Embryonic facial prominence (tissue), 1 donor: ENCODE data around the gene DNAAF6.
"Not testable (repeated sequence)": the region's sequence is repeated elsewhere in the genome, so short reads cannot be mapped to it uniquely, and the experiment has no call there.

Experiments used
- DNase-seq: peaks from one replicate; pipeline ENCODE4 v3.0.0-alpha.2; 2016; ENCODE audit errors: extremely low spot score

DNAAF6 gene

DNA sequence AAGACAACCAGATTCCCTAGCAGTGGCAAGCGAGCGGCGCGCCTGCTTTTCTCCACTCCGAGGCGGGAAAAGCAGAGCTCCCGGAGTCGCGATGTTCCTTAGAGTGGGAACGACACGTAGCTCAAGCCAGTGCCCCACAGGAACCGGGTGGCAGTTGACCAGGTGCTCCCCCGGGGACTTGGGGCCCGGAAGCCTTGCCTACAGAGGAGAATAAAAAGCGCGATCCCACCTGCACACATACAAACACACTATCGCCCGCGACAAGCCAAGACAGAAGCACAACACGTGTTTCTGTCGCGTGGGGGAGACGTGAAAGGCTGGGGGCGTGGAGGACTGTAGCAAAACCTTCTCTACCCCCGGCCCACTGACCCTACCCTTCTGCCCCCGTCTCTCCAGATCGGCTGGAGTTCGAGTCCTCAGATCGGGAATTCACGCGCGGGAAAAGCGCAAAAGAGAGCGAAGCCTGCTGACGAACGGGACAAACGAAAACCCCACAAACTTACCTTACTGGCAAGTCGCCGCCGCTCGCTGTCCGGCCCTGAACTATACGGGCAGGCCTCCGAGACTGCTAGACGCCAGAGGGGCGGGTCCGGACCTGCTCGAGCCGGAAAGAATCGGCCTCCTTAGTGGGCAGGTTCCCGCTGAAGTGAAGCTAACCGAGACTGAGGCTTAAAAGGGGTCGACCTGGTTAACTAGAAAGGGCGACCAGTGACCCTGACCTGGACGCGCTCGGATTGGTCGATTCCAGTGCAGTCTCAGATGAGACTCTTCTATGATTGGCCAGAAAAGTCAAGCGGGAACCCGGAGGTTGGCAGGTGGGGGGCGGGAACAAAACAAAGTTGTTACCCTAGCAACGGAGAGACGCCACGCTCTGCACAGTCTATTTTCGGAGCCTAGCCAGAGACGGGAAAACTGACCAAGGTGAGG is at the start of gene DNAAF6, which contains the start of gene NUP62CL:
DNAAF6 (plus strand) TSS at position 842 of the 927 bp plus-strand sequence. CDS start 6,265 bp downstream, outside the sequence.
NUP62CL (minus strand) TSS at position 664 of the 927 bp plus-strand sequence. CDS start 31,287 bp downstream, outside the sequence.
- peak; percentile 42 for DNase-seq

DNA sequence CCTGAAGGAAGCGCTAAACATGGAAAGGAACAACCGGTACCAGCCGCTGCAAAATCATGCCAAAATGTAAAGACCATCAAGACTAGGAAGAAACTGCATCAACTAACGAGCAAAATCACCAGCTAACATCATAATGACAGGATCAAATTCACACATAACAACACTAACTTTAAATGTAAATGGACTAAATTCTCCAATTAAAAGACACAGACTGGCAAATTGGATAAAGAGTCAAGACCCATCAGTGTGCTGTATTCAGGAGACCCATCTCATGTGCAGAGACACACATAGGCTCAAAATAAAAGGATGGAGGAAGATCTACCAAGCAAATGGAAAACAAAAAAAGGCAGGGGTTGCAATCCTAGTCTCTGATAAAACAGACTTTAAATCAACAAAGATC is 48.8 kb upstream of the DNAAF6 start:
- DNase-seq: not testable (repeated sequence)

DNA sequence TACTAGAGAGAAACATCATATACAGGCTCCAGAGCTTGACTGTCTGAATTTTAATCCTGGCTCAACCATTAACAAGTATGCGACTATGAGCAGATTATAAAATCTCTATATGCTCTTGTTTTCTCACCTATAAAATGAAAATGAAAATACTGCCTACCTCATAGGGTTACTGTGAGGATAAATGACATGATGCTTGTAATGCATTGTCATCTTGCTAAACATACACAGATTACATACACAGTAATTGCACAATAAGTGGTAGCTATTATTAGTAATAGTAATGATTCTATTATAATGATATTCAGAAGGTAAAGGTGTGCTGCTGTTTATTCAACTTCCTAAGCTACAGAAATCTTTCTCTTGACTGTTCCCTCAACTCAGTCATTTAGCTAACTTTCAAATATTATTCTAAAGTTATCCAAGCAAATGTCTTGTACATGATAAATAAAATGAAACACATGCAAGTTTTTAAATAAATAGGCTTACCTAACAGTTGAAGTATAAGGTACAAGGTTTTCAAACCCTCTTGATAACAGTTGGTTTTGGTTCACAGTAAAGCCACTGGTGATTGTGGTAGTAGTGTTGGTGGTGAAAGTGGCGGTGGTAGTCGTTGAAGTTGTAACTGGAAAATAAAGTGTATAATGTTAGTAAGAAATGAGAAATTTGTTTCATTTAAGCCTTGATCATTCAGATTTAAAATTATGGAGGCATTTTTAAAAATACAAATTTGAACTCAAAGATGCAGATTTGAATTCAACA is 39.1 kb upstream of the DNAAF6 start:
- no peak for DNase-seq

DNA sequence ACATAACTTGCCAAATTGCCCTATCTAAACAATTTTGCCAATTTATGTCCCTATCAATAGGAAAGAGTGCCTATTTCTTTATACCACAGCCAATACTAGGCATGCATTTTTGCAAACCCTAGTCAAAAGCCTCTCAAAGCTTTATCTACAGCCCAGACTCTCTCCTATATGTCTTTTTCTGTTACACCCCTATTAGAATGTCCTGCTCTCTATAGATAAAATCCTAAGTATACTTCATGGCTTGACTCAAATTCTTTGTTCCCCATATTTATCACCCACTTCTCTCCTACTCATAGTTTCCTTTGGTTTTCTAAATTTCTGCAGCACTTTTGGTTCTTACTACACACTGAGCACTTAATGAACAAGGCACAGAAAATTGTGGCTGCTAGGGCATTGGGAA is 38.2 kb upstream of the DNAAF6 start:
- no peak for DNase-seq

DNA sequence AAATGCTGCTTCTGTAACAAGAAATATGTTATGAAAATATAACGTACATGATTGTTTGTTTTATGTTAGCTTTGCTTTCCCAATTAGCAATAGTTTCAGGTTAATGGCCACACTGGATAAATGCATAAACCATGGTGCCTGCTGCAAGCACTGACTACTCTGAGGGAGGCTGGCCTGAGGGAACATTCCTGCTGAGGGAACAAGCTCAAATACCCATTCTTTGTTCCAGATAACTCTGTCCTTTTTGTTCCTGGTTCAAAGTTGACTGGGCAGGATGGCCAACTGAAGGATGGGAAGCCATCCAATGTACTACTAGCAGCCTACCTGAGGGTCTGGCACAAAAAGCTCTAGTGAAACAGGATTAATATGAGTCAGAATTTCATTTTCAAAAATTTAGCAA is 37.7 kb upstream of the DNAAF6 start:
- DNase-seq: no peak

DNA sequence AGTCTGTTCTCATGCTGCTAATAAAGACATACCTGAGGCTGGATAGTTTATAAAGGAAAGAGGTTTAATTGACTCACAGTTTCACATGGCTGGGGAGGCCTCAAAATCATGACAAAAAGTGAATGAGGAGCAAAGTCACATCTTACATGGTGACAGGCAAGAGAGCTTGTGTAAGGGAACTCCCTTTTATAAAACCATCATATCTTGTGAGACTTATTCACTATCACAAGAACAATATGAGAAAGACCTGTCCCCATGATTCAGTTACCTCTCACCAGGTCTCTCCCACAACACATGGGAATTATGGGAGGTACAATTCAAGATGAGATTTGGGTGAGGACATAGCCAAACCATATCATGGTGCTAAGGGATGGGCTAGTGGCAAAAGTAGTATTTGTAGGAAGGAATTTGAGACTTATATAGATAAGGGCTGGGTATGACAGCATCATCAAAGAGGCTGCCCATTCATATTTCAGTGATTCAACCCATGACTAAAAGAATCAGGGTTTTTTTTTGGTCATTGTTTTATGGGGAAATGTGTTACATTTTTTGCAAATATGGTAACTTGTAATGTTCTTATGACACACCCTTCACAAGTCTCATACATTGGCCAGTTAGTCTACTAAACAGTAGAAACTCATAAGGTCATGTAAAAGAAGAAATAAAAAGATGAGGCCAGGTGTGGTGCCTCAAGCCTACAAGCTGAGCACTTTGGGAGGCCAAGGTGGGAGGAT is 34.9 kb upstream of the DNAAF6 start:
- DNase-seq: no peak

DNA sequence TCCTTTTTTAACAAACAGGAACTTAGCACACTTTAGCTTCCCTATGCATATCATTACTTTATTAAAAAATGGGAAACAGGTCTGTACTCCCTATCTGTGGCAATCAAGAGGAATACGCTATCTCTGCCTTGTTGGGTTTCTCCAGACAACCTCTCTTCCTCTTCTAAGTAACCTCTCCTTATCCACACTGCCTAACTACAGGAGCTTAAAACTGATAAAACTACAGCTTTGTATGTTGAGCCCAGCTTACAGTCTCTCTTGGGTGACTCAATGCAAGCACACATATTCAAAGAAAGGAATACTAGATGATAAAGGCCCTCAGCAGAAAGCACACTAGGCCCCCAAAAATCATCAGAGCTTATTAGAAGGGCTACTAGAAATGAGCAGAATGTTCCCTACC is 9.1 kb upstream of the DNAAF6 start:
- DNase-seq: no peak

DNA sequence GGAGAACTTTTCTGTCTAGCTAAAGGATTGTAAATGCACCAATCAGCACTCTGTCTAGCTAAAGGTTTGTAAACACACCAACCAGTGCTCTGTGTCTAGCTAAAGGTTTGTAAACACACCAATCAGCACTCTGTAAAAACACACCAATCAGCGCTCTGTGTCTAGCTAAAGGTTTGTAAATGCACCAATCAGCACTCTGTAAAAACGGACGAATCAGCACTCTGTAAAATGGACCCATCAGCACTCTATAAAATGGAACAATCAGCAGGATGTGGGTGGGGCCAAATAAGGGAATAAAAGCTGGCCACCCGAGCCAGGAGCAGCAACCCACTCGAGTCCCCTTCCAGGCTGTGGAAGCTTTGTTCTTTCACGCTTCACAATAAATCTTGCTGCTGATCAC is 8.3 kb upstream of the DNAAF6 start:
- not testable (repeated sequence) for DNase-seq

DNA sequence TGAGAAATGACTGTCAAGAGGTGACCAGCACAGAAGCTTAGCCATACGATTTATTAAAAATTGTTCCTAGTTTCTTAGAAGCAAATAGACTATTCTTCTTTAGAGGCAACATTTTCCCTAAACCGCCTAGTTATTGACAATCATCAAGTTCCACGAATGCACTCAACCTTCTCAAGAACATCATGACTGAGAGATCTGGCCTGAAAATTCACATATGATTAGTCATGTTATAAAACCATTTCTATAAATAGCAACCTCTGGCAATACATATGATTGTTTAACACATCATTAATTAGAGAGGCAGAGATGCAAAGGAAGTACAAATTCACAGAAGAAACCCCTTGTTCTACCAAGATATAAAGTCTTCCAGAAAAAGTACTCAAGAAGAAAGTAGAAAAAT is 6.9 kb upstream of the DNAAF6 start:
- no peak for DNase-seq

DNA sequence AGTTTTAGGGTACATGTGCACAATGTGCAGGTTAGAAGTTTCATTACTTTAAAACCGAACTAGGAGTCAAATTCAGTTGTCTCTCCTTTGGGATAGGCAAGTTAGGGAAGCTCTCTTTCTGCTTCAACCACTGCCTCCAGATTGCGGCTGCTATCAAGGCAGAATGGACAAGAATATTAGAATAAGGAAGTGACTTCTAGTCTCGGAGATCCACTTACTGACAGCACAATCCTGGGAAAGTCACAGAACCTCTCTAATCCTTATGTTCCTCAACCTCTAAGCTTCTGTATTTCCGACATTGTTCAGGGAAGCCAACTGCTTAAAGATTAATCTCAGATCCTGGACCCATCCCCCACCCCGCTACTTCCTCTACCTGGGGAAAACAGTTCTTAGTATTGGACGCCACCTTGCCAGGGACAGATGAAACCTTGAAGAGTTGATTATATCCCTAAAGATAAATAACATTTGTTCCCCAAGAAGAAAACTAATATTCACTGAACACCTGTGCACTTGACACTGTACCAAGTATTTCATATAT is 2.3 kb upstream of the DNAAF6 start:
- no peak for DNase-seq

DNA sequence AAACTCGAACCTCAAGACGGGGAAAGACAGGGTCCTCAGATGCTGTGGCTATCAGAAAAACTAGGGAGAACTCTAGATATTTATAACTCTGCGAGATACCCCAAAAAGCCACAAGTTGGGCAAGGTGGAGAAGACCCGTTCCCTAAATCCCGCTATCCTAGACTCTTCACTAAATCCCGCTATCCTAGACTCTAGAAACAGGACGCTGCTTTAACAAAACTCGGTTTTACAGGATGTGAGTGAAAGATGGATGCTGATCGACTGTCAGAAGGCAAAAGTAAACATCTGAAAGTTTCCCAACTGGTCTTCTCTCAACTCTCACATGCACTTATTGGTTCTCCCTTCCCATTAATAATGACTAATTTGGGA is 270 bp downstream of the DNAAF6 start:
- no peak for DNase-seq

DNA sequence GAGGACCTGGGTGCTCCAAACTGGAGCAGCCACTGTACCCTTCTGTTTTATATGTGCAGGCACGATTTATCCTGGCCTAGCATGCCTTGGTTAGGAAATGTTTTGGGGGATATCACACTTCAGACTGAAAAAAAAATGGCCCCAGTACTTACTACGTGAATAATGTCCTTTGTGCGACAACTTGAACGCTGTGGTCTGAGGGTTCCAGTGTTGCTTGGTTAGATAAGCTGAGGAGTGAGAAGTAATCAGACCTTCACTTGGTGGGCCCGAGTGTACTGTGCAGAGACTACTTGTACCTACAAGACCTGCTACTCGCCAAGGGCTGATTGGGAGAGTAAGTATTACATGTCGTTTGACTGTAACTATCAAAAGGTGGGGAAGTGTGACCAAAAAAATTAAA is 678 bp downstream of the DNAAF6 start:
- DNase-seq: no peak

DNA sequence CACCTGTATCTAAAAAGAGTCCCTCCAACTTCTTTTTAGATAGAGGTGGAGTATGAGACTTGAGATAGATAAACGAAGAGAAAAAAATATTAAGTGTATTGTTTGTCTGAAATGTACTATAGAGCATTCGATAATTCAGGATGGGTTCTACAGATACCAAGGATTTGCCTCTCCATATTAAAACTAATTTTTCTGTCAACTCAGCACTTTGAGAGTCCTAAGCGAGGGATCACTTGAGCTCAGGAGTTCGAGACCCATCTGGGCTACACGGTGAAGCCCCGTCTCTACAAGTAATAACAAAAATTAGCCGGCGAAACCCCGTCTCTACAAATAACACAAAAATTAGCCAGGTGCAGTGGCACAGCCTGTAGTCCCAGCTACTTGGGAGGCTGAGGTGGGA is 1.5 kb downstream of the DNAAF6 start:
- no peak for DNase-seq

DNA sequence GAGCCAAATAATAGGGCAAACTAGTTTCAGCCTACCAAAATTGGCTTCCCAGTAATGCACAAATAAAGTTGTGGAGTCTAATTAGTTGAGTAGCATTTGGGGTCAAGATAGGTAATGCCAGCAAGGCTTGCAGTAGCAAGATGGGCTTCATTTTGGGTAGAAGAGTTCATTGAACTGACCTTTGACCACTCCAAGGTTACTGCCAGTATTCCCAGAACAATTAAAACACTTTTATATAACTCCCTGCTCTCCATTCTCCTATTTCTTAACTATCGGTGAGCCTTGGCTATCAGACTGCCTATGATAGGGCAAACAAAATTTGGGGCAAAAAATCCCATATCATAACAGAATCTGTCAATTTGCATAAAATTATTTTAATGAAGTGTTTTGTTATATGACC is 7.1 kb downstream of the DNAAF6 start:
- no peak for DNase-seq

DNA sequence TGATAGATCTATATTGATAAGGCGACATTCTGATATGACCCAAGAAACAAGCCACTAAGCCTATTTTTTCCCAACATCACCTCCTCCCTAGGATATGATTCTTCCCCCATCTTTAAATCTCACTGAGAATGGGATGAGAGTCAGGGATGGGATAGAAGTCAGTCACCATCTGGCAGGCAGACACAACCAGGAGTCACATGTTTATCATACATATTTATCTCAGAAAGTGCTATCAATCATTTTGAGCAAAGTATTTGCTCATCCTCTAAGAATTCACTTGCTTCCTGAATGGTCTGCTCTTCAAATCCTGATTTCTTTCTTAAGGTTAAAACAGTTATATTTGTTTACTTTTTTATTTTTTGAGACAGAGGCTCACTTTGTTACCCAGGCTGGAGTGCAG is 20.3 kb downstream of the DNAAF6 start:
- no peak for DNase-seq

DNA sequence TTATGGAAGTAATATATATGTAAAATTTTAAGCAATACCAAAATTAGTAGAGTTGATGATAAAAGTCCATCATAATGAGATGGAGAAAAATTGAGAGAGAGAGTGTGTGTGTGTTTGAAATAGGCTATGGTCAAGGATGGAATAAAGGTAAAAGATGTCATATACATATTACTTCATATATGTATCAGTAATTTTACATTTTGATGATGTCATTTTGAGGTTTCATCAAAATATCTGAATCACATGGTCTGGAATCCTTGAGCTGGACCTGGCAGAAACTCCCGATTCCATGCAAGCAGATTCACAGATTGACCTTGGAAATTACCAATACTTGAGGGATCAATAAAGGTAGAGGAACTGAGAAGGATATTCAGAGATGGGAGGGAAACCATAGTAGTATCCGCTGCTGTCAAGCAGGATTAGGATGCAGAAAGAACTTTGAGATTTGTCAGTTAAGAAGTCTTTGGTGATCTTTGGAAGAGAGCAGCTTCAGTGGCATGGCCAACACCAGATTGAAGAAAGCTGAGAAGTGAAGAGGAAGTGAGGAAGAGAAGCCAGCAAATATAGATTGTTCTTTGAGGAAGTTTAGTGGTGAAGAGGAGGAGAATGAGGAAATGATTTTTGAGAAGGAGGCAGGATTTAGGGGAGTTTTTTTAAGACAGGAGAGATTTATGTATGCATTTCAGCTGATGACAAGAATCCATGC is 21.5 kb downstream of the DNAAF6 start:
- no peak for DNase-seq

DNA sequence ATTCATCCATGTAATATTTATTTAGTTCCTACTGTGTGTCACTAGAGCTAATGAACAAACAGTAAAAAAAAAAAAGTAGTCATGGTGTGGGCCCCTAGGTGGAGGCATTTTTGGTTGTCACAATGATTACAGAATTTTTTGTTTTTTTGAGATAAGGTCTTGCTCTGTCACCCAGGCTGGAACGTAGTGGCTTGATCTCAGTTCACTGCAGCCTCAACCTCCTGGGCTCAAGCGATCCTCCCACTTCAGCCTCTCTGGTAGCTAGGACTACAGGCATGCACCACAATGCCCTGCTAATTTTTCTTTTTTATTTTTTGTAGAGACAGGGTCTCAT is 22.0 kb downstream of the DNAAF6 start:
- DNase-seq: no peak

DNA sequence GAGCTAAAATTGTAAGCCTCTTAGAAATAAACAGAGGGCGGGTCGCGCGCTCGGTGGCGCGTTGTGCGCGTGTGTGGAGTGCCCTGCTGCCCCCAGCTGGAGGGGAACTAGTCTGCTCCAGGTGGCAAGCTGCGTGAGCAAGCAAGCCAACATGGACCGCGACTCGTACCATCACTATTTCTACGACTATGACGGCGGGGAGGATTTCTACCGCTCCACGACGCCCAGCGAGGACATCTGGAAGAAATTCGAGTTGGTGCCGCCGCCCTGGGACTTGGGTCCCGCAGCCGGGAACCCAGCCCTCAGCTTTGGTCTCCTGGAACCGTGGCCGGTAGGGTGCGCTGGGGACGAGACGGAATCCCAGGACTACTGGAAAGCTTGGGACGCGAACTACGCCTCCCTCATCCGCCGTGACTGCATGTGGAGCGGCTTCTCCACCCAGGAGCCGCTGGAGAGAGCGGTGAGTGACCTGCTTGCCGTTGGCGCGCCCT is 66.1 kb downstream of the DNAAF6 start:
- no peak for DNase-seq

DNA sequence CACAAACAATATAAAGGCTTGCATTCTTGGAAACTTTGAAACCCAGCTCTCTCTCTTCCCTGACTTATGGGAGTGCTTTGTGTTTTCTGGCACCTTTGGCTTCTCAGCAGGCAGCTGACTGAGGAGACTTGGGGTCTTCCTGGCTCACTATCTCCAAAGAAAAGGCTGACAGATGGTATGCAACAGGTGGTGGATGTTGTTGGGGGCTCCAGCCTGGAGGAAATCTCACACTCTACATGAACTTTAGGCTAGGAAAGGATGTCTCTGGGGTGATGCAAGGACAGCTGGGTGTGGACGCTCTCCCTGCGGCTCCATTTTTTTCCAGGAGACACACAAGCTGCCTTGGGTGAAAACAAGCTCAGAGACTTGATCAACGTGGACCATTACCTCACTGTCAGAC is 67.4 kb downstream of the DNAAF6 start:
- DNase-seq: no peak

DNA sequence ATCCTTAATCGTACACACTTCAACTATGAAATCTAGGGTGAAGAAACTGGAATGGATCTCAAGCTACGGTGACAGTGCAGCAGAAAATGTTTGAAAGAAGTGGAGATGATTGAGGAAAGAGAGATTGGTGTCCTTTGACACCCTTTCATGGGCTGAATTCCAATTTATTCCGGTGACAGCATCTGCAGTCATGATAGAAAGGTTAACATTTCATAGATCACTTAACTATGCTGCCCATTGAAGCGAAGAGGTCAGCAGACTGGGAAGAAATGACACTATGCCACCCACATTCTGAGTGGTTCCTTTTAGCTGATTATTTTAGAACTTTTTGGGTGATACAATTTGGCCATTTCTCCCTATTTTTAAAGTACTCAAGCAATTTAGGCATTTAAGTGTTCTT is 82.3 kb downstream of the DNAAF6 start:
- DNase-seq: no peak

DNA sequence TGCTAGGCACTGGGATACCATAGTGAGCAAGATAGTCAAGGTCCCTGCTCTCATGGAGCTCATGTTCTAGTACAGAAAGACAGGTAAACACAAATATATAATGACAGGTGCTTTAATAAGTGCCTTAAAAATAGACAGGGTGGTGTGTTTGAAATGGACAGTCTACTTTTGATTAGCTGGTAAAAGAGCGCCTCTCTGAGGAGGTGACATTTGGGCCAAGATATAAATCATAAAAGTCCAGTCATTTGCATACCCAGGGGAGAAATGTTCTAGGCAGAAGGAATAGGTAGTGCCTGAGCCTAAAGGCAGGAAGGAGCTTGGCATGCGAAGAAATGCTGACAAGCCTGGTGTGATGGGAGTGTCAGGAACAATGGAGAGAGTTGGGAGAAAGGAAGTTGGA is 83.6 kb downstream of the DNAAF6 start:
- DNase-seq: no peak
